GM10847 (cell line): ENCODE data around the gene FANCI.

Experiments used
- POLR2A ChIP-seq: IDR thresholded peaks from 2 replicates; pipeline ENCODE4 v1.6.1; 2011; ENCODE audit not compliant: insufficient read length; ENCODE audit errors: extremely low read depth

The FANCI gene

GRCh38 chr15:89359471-89360293, 115.9 kb downstream of the FANCI start:
- no peak for TF ChIP-seq POLR2A

GRCh38 chr15:89360294-89360971, 116.7 kb downstream of the FANCI start:
- TF ChIP-seq POLR2A, result no peak

- TF ChIP-seq POLR2A, result no peak
Measured at GRCh38 chr15:89361451-89362202, 117.8 kb downstream of the FANCI start.

- TF ChIP-seq POLR2A, result no peak
Measured at GRCh38 chr15:89362203-89363101, 118.7 kb downstream of the FANCI start.

- TF ChIP-seq POLR2A, result no peak
Measured at GRCh38 chr15:89363133-89363532, 119.4 kb downstream of the FANCI start.

GRCh38 chr15:89363770-89364169, 120.0 kb downstream of the FANCI start:
- TF ChIP-seq POLR2A, result no peak

GRCh38 chr15:89364341-89364740, 120.6 kb downstream of the FANCI start:
- TF ChIP-seq POLR2A, result no peak

GRCh38 chr15:89364741-89365450, 121.1 kb downstream of the FANCI start:
- TF ChIP-seq POLR2A, result no peak

GRCh38 chr15:89365462-89366065, 121.8 kb downstream of the FANCI start:
- no peak for TF ChIP-seq POLR2A
